ENCODE measurements around the gene PDE9A. TPM values are rescaled to one million over a fixed set of nuclear protein-coding genes. Genes with fewer than 3 reads are reported as not detected.

The PDE9A gene
- polyA plus RNA-seq, 3 donors: 36.1 to 39.0 (median 36.1) TPM

GRCh38 chr21:42641311-42642218, 11.9 kb upstream of the PDE9A start:
- DNase-seq (ENCODE audit: low read depth in 3 of 3, low spot score in 2 of 3): no peak

- DNase-seq (ENCODE audit: low read depth in 3 of 3, low spot score in 2 of 3): no peak
Observed at GRCh38 chr21:42642219-42642745, 11.1 kb upstream of the PDE9A start.

DNA sequence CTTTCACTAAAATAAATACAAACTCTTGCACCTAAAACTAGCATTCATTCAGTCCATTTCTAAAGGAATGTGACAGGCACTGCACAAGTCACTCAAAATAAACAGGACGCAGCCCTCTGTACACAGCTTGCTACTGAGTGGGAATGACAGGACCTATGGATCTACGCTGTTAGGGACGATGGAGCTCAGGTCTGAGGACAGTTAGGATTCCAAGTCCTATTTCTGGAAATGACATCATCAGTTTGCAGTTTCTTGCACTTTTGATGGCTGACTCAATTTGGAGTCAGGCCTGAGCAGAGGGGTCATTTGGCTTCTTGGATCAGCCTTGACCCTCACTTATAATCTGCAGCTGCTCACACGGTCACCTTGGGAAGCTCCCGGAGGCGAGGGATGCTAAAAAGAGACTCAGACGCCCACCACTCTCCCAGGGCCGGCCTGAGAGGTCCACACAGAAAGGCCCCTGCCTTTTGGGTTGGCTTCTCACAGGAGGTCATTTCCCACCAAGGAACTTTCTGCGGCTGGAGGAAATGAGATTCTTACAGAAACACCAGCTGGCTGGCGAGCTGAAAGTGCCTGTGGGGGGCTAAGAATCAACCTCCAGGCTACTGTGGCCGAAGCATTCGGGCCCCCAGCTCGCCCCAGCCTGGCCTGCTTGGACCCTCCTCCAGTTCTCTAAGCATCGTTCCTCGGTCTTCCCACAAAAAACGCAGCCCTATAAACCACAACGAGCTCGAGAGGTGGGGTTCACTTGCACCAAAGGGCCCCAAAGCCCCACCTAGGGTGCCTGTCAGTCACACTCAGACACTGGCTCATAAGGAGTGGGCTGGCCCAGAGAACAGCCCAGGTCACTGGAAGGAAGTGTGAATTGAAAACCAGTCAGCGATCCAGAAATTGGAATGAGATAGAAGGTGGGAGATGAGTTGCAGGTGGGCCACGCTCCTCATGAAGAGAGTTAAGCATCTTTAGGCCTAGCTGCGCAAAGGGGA, 8.9 kb upstream of the PDE9A start:
- DNase-seq (ENCODE audit: low read depth in 3 of 3, low spot score in 2 of 3): no peak

- no peak for DNase-seq (ENCODE audit: low read depth in 3 of 3, low spot score in 2 of 3)
Observed at GRCh38 chr21:42645211-42646075, 8.0 kb upstream of the PDE9A start.

GRCh38 chr21:42646076-42646825, 7.2 kb upstream of the PDE9A start:
- DNase-seq (ENCODE audit: low read depth in 3 of 3, low spot score in 2 of 3): no peak

- no peak for DNase-seq (ENCODE audit: low read depth in 3 of 3, low spot score in 2 of 3)
Observed at GRCh38 chr21:42646836-42647235, 6.6 kb upstream of the PDE9A start.

- DNase-seq (ENCODE audit: low read depth in 3 of 3, low spot score in 2 of 3): no peak
Observed at GRCh38 chr21:42648606-42649005, 4.8 kb upstream of the PDE9A start.

- no peak for DNase-seq (ENCODE audit: low read depth in 3 of 3, low spot score in 2 of 3)
Observed at GRCh38 chr21:42649122-42650032, 4.0 kb upstream of the PDE9A start.

DNA sequence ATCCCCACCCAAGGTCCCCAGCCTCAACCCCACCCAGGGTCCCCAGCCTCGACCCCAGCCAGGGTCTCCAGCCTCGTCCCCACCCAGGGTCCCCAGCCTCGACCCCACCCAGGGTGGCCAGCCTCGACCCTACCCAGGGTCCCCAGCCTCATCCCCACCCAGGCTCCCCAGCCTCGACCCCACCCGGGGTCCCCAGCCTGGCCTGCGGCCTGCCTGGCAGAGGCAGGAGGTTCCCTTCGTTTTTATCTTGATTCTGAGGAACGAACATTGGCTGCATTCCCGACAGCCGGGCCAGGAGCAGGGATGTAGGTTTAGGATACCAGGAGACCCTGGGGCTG, 3.4 kb upstream of the PDE9A start:
- no peak for DNase-seq (ENCODE audit: low read depth in 3 of 3, low spot score in 2 of 3)

DNA sequence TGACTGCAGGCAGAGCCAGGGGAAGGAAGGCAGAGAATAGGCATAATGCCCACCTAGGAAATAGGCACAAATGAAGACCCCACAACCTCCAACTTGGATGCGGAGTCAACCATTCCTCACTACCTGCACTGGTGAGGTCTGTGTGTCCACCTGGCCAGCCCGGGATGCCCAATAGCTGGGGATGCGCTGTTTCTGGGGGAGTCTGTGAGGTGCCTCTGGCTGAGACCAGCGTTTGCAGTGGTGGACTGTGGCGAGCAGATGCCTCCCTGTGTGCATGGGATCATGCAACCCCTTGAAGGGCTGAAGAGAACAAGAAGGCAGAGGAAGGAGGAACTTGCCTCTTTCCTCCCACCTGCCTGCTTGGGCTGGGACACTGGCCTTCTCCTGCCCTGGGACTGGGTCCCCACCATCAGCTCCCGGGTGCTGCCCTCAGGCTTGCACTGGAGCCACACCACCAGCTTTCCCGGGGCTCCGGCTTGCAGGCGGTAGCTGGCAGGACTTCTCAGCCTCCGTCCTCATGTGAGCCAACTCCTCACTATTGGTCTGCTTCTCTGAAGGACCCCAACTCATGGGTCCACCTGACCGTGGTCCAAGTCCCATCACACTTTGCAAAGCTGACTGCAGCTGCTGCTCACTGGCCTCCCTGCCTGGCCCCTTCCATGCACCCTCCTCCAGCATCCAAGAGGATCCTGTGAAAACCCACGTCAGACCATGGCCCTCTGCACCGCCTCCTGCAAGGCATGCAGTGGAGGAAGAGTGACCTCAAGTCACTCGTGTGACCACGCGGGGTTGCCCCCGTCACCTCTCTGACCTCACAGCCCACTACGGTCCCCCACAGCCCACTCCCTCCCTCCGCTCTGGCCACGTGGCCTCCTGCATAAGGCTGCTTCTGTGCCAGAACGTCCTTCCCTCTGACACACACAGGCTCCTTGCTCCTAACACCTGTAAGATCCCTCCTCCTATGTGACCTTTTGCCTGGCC, 2.7 kb upstream of the PDE9A start:
- no peak for DNase-seq (ENCODE audit: low read depth in 3 of 3, low spot score in 2 of 3)

DNA sequence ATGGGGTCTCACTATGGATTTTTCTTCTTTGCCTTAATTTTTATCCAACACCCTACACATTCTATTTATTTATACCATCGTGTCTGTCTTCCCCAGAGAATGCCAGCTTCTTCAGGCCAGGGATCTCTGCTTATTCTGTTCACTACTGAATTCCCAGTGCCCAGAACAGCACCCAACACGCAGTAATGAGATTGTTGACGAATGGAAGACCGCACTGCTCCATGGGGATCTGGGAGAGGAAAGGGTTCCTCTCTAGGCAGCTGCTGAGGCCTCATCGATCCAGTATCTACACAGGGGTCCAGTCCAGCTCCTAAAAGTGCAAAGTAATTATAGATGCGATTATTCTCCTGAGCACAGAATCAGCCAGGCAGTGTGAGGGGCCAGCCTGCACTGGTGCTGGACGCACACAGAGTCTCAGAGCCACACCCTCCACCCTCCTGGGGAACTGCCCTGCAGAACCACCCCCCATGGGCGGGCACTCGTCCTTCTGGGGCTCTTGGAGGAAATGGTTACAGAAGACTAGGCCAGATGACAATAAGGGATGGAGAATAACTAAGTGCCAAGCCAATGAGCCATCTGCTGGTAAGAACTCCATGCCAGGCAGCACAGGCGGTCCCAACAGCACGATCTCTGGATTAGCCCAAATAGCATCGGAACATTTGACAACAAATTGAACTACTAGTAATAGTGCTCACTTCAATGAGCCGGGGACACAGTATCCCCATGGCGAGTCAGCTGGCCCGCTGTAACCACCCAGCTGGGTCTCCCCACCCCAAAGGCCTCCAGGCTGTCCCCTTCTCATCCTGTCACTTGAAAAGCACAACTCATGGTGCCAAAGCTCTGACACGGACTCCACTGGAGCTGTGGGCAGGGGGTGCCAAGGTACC, 1.7 kb upstream of the PDE9A start:
- DNase-seq (ENCODE audit: low read depth in 3 of 3, low spot score in 2 of 3): no peak

- no peak for DNase-seq (ENCODE audit: low read depth in 3 of 3, low spot score in 2 of 3)
Observed at GRCh38 chr21:42652527-42653230, 742 bp upstream of the PDE9A start.

- DNase-seq (ENCODE audit: low read depth in 3 of 3, low spot score in 2 of 3): no peak
Observed at GRCh38 chr21:42654179-42654912, 925 bp downstream of the PDE9A start.

GRCh38 chr21:42654913-42655795, 1.7 kb downstream of the PDE9A start:
- no peak for DNase-seq (ENCODE audit: low read depth in 3 of 3, low spot score in 2 of 3)
